ENCODE results near the gene DESI2. TPM values are rescaled to one million over a fixed set of nuclear protein-coding genes. Genes with fewer than 3 reads are reported as not detected.

The DESI2 gene
- total RNA-seq, 2 donors from 2014 or later: 25.3 to 30.6 TPM

- 73% methylated on average over 15 of the region's 15 CpGs for WGBS
- no peaks in the 10 kb centered on the region for H3K9me3 ChIP-seq
- no peak overlapping the region for H3K4me3 ChIP-seq
These were observed 104.4 kb downstream of the DESI2 start for GRCh38 chr1:244757091-244757939.

More at GRCh38 chr1:244757091-244757939, 104.4 kb downstream of the DESI2 start:
- no peaks in the 10 kb centered on the region for H3K4me1 ChIP-seq (replicated peaks)
- H3K27ac ChIP-seq: no peak overlapping the region
- H3K36me3 ChIP-seq: no peaks in the 10 kb centered on the region
- TF ChIP-seq POLR2AphosphoS5 (IDR thresholded peaks at IDR 0.05): peak; percentile 22
- no peak for TF ChIP-seq CTCF (IDR thresholded peaks at IDR 0.05)
- TF ChIP-seq POLR2A (IDR thresholded peaks at IDR 0.05): no peak
- DNase-seq (ENCODE audit: low spot score): peak; percentile 12
- H3K27me3 ChIP-seq (replicated peaks; ENCODE audit: insufficient read depth): no peaks in the 10 kb centered on the region
- intact Hi-C loops (cut with DNase I): no loop called here

Small RNA genes lying within 50 kb of the gene (small RNA-seq; reads per million reads assigned to genes)
- gene AL451007.1: 0 reads per million in 2 donors

Other genes with a start within 250 kb of the DESI2 start
- 10 to 100 TPM; 42.5 to 43.2 TPM for gene ADSS2, start 201.2 kb upstream of the DESI2 start, total RNA-seq
- gene CATSPERE, start 191.9 kb upstream of the DESI2 start, total RNA-seq: 1 to 10 TPM in 1 of 2 donors, under 1 TPM in 1; 0.32 to 3.9 TPM
- gene COX20, start 182.5 kb downstream of the DESI2 start, total RNA-seq: 10 to 100 TPM; 46.8 to 78.4 TPM
- gene HNRNPU, start 211.4 kb downstream of the DESI2 start, total RNA-seq: 100 to 1,000 TPM; 302 to 350 TPM

Data from prostate gland (tissue), 2 donors.